ENCODE results near the gene ZNF521. TPM values are rescaled to one million over a fixed set of nuclear protein-coding genes. Genes with fewer than 3 reads are reported as not detected.

The ZNF521 gene
- total RNA-seq, 1 experiment from 2014 or later: not detected

DNA sequence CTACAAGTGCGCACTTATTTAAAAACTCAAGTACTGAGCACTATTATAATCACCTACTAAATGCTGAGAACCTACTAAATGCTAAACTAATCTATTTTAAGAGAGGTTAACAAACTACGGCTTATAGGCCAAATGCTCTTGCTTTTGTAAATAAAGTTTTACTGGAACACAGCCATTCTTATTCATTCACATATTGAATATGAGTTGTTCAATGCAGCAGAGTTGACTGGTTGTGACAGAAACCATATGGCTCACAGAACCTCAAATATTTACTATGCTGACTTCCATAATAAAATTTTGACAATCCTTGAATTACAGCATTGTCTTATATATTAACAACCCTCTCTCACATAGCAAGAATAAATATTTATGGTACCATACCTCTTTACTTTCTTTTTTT is 103.2 kb downstream of the ZNF521 start:
- no peak overlapping the region for H2AFZ ChIP-seq (ENCODE audit: low read length)
- H3K9me3 ChIP-seq (ENCODE audit: low read length): no peaks in the 10 kb centered on the region
- H4K20me1 ChIP-seq (ENCODE audit: insufficient read depth, low read depth, low read length): no peaks in the 10 kb centered on the region
- H3K9me2 ChIP-seq (replicated peaks; ENCODE audit: insufficient read depth, low read length): no peaks in the 10 kb centered on the region
- no peak overlapping the region for H3K4me2 ChIP-seq (ENCODE audit: low read depth, low read length, poor library complexity, severe bottlenecking)
- H3K9ac ChIP-seq (ENCODE audit: low read length): no peak overlapping the region
- no peaks in the 10 kb centered on the region for H3K27me3 ChIP-seq (ENCODE audit: low read length)
- H3K4me3 ChIP-seq (ENCODE audit: low read length): no peak overlapping the region
- no peak for DNase-seq
- H3K79me2 ChIP-seq (ENCODE audit: low read length): no peaks in the 10 kb centered on the region
- no peak overlapping the region for H3K27ac ChIP-seq (ENCODE audit: low read length)
- no peaks in the 10 kb centered on the region for H3K4me1 ChIP-seq (ENCODE audit: low read length)
- no peaks in the 10 kb centered on the region for H3K36me3 ChIP-seq (ENCODE audit: insufficient read depth, low read length)

DNA sequence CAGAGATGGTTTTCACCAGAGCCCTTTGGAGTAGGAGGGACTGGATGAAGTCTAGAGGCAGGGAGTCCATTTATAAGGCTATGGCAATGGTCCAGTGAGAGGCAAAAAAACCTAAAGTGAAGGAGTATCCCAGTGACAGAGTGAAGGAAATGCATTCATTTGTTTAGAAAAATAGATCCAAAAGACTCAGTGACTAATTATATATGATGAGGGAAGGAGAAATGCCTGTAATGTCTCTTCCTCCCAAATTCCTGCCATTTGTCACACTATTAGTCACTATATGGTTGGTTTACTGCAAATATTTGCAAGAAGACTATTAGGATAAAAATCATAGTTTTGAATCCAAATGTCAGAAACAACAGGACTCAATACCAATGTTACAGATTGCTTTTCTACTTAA is 104.2 kb downstream of the ZNF521 start:
- Histone ChIP-seq H3K79me2 (ENCODE audit: low read length) (no peaks in the 10 kb centered on the region), H3K27me3 (ENCODE audit: low read length) (no peaks in the 10 kb centered on the region), H3K4me3 (ENCODE audit: low read length) (no peak overlapping the region), H3K27ac (ENCODE audit: low read length) (no peak overlapping the region), H2AFZ (ENCODE audit: low read length) (no peak overlapping the region), H4K20me1 (ENCODE audit: insufficient read depth, low read depth, low read length) (no peaks in the 10 kb centered on the region), H3K9me3 (ENCODE audit: low read length) (no peaks in the 10 kb centered on the region), H3K36me3 (ENCODE audit: insufficient read depth, low read length) (no peaks in the 10 kb centered on the region), H3K9ac (ENCODE audit: low read length) (no peak overlapping the region), H3K4me1 (ENCODE audit: low read length) (no peaks in the 10 kb centered on the region), H3K4me2 (ENCODE audit: low read depth, low read length, poor library complexity, severe bottlenecking) (no peak overlapping the region), H3K9me2 (replicated peaks; ENCODE audit: insufficient read depth, low read length) (no peaks in the 10 kb centered on the region)
- no peak for DNase-seq

DNA sequence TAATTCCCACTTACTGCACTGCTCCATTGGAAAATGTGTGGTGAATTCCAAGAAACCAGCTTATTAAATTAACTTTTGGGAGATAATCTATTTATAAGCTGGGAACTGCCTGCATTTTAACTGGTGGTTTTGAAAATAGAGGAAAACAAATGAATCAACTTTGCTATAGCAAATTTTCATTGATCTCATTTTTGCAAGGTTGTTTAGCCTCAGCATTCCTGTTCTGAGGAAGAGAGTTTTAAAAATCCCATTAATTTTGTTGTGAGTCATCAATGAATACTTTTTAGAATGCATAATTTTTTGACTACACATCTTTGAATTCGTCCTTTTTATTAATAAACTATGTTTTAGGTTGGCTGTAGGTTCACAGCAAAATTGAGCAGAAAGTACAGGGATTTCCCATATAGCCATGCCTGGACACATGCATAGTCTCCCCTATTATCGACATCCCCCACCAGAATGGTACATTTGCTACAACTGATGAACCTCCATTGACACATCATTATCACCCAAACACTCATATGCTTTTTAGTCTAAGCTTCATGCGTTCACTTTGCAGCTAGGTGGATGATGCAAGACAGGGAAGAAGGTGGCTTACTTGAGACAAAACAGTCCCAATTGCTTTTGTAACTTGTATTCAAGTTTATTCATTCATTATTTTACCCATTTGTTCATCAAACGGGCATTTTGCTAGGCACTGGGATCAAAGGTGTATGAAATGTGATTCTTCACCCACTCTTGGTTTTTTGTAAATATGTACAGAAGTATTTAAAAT is 106.9 kb downstream of the ZNF521 start:
- DNase-seq: no peak
- no peak overlapping the region for H3K9ac ChIP-seq (ENCODE audit: low read length)
- no peak overlapping the region for H3K4me2 ChIP-seq (ENCODE audit: low read depth, low read length, poor library complexity, severe bottlenecking)
- H3K27me3 ChIP-seq (ENCODE audit: low read length): no peaks in the 10 kb centered on the region
- H3K4me1 ChIP-seq (ENCODE audit: low read length): no peaks in the 10 kb centered on the region
- H3K27ac ChIP-seq (ENCODE audit: low read length): no peak overlapping the region
- H3K9me3 ChIP-seq (ENCODE audit: low read length): no peaks in the 10 kb centered on the region
- no peak overlapping the region for H2AFZ ChIP-seq (ENCODE audit: low read length)
- H3K79me2 ChIP-seq (ENCODE audit: low read length): no peaks in the 10 kb centered on the region
- H3K4me3 ChIP-seq (ENCODE audit: low read length): no peak overlapping the region
- no peaks in the 10 kb centered on the region for H3K36me3 ChIP-seq (ENCODE audit: insufficient read depth, low read length)
- H3K9me2 ChIP-seq (replicated peaks; ENCODE audit: insufficient read depth, low read length): no peaks in the 10 kb centered on the region
- H4K20me1 ChIP-seq (ENCODE audit: insufficient read depth, low read depth, low read length): no peaks in the 10 kb centered on the region

DNA sequence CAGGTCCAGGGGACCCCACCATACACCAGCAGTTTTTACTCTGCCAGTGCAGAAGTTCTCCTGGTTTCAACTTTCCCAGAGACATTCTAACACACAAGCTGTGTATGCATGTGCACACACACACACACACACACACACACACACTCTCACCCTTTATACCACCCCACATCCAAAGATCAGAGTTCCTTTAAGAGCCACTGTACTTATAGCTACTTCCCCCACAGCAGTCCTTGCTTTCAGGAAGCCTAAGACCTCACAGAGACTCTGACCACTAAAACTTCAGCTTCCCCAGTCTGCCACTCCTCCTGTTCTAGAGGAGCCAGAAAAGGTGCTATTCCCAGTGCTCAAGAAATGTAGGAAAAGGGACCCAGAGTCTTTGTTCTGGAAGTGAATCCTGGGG is 107.8 kb downstream of the ZNF521 start:
- Histone ChIP-seq H2AFZ (ENCODE audit: low read length) (no peak overlapping the region), H3K9me2 (replicated peaks; ENCODE audit: insufficient read depth, low read length) (no peaks in the 10 kb centered on the region), H3K79me2 (ENCODE audit: low read length) (no peaks in the 10 kb centered on the region), H3K9ac (ENCODE audit: low read length) (no peak overlapping the region), H3K4me2 (ENCODE audit: low read depth, low read length, poor library complexity, severe bottlenecking) (no peak overlapping the region), H3K9me3 (ENCODE audit: low read length) (no peaks in the 10 kb centered on the region), H4K20me1 (ENCODE audit: insufficient read depth, low read depth, low read length) (no peaks in the 10 kb centered on the region), H3K27ac (ENCODE audit: low read length) (no peak overlapping the region), H3K27me3 (ENCODE audit: low read length) (no peaks in the 10 kb centered on the region), H3K36me3 (ENCODE audit: insufficient read depth, low read length) (no peaks in the 10 kb centered on the region), H3K4me3 (ENCODE audit: low read length) (no peak overlapping the region), H3K4me1 (ENCODE audit: low read length) (no peaks in the 10 kb centered on the region)
- no peak for DNase-seq

DNA sequence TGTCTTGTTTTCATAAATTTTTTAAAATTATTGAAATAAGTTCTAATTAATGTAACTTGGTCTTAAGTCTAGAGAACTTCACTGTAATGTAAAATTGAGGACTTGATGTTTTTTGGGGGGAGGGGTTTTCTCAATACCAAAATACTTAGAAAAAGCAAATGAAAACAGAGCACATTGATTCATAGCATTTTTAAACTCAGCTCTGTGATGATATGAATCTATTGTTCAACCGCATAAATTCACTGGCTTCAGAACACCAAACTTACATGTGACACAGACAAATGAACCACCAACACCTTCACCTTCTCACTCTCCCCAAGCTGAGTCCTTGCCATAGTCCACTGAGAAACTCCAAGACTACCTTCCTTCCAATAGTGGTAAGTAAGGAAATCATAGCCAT is 108.2 kb downstream of the ZNF521 start:
- H2AFZ ChIP-seq (ENCODE audit: low read length): no peak overlapping the region
- H4K20me1 ChIP-seq (ENCODE audit: insufficient read depth, low read depth, low read length): no peaks in the 10 kb centered on the region
- no peak overlapping the region for H3K4me3 ChIP-seq (ENCODE audit: low read length)
- no peak overlapping the region for H3K9ac ChIP-seq (ENCODE audit: low read length)
- no peaks in the 10 kb centered on the region for H3K9me2 ChIP-seq (replicated peaks; ENCODE audit: insufficient read depth, low read length)
- no peak for DNase-seq
- H3K4me2 ChIP-seq (ENCODE audit: low read depth, low read length, poor library complexity, severe bottlenecking): no peak overlapping the region
- H3K4me1 ChIP-seq (ENCODE audit: low read length): no peaks in the 10 kb centered on the region
- H3K9me3 ChIP-seq (ENCODE audit: low read length): no peaks in the 10 kb centered on the region
- H3K79me2 ChIP-seq (ENCODE audit: low read length): no peaks in the 10 kb centered on the region
- H3K36me3 ChIP-seq (ENCODE audit: insufficient read depth, low read length): no peaks in the 10 kb centered on the region
- H3K27ac ChIP-seq (ENCODE audit: low read length): no peak overlapping the region
- no peaks in the 10 kb centered on the region for H3K27me3 ChIP-seq (ENCODE audit: low read length)

DNA sequence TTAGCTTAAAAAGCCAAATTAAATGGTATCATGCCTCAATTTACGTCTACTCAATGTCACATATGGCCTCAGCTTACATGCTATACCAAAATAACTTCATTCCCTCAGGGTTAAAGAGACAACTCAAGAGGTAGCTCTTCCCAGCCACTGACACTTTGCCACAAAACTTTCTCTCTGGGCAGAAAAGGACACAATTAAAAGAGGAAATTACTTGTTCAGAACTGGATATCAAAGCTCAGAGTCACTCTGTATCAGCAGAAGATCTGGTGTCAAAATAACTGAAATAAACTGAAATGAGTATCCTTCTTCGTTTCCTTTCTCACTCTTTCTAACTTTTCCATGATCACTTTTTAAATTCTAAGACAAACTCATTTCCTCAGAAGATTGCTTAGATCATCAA is 108.7 kb downstream of the ZNF521 start:
- no peaks in the 10 kb centered on the region for H3K79me2 ChIP-seq (ENCODE audit: low read length)
- no peaks in the 10 kb centered on the region for H3K9me2 ChIP-seq (replicated peaks; ENCODE audit: insufficient read depth, low read length)
- H3K36me3 ChIP-seq (ENCODE audit: insufficient read depth, low read length): no peaks in the 10 kb centered on the region
- H3K4me1 ChIP-seq (ENCODE audit: low read length): no peaks in the 10 kb centered on the region
- no peak overlapping the region for H3K4me2 ChIP-seq (ENCODE audit: low read depth, low read length, poor library complexity, severe bottlenecking)
- H3K4me3 ChIP-seq (ENCODE audit: low read length): no peak overlapping the region
- H3K9ac ChIP-seq (ENCODE audit: low read length): no peak overlapping the region
- DNase-seq: no peak
- H3K27ac ChIP-seq (ENCODE audit: low read length): no peak overlapping the region
- no peak overlapping the region for H2AFZ ChIP-seq (ENCODE audit: low read length)
- no peaks in the 10 kb centered on the region for H3K9me3 ChIP-seq (ENCODE audit: low read length)
- no peaks in the 10 kb centered on the region for H3K27me3 ChIP-seq (ENCODE audit: low read length)
- H4K20me1 ChIP-seq (ENCODE audit: insufficient read depth, low read depth, low read length): no peaks in the 10 kb centered on the region

DNA sequence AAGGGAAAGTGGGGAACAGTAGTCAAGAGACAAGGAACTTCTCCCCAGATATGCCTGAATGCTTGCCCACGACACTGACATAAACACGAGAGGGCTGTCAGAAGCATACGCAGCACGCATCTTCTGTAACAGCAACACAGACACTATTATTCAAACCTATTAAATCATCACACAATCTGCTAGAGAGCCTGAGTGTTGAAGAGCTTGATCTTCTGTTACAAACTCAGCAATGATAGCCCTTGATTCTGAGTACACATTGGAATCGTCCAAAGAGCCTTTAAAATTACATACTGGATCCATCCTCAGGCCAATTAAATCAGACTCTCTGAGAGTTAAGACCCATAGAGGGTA is 111.6 kb downstream of the ZNF521 start:
- Histone ChIP-seq H3K27ac (ENCODE audit: low read length) (no peak overlapping the region), H3K9ac (ENCODE audit: low read length) (no peak overlapping the region), H4K20me1 (ENCODE audit: insufficient read depth, low read depth, low read length) (no peaks in the 10 kb centered on the region), H3K4me3 (ENCODE audit: low read length) (no peak overlapping the region), H3K4me1 (ENCODE audit: low read length) (no peaks in the 10 kb centered on the region), H3K9me2 (replicated peaks; ENCODE audit: insufficient read depth, low read length) (no peaks in the 10 kb centered on the region), H3K4me2 (ENCODE audit: low read depth, low read length, poor library complexity, severe bottlenecking) (no peak overlapping the region), H2AFZ (ENCODE audit: low read length) (no peak overlapping the region), H3K36me3 (ENCODE audit: insufficient read depth, low read length) (no peaks in the 10 kb centered on the region), H3K27me3 (ENCODE audit: low read length) (no peaks in the 10 kb centered on the region), H3K9me3 (ENCODE audit: low read length) (no peaks in the 10 kb centered on the region), H3K79me2 (ENCODE audit: low read length) (no peaks in the 10 kb centered on the region)
- no peak for DNase-seq

DNA sequence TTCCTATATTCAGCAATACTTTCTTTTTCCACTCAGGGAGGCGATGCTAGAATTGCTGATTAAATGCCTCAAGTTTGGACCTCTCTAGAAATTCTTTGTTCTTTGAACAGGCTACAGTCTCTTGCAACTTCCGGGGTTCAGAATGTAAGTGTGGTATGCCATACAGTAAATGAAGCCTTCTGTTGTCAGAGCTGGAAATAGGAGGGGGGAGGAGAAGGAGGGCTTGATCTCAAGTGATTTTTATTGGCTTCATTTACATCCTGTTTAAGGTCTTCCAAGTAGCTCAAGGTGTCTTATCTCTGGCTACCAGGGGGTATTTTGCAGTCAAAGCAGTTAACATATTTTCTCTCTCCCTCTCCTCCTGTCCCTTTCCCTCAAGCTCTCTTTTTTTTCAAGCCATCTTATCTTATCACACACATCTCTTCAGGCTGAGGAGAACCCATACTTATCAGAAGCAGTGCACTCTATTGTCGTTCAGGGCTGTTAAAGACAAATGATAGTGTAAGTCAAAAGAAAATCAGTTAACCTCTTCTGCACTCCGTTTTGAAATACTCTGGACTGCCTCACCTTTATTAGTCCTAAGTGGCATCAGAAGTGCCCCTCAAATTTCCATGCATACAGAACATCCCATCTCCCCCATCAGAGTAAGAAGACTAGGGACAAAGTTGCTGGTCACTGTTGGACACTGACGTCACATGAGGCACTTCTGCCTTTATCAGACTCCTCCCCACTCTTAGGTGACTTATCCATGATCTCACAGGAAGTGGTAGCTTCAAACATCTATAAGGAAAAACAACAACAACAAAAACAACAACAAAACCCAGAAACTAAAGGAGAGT is 112.2 kb downstream of the ZNF521 start:
- H4K20me1 ChIP-seq (ENCODE audit: insufficient read depth, low read depth, low read length): no peaks in the 10 kb centered on the region

More for the DNA sequence above, 112.2 kb downstream of the ZNF521 start:
- no peak overlapping the region for H3K9ac ChIP-seq (ENCODE audit: low read length)
- H3K36me3 ChIP-seq (ENCODE audit: insufficient read depth, low read length): no peaks in the 10 kb centered on the region
- H2AFZ ChIP-seq (ENCODE audit: low read length): no peak overlapping the region
- DNase-seq: no peak
- no peak overlapping the region for H3K4me3 ChIP-seq (ENCODE audit: low read length)
- H3K9me2 ChIP-seq (replicated peaks; ENCODE audit: insufficient read depth, low read length): no peaks in the 10 kb centered on the region
- H3K27me3 ChIP-seq (ENCODE audit: low read length): no peaks in the 10 kb centered on the region
- no peak overlapping the region for H3K27ac ChIP-seq (ENCODE audit: low read length)
- no peaks in the 10 kb centered on the region for H3K9me3 ChIP-seq (ENCODE audit: low read length)
- no peak overlapping the region for H3K4me2 ChIP-seq (ENCODE audit: low read depth, low read length, poor library complexity, severe bottlenecking)
- no peaks in the 10 kb centered on the region for H3K79me2 ChIP-seq (ENCODE audit: low read length)
- H3K4me1 ChIP-seq (ENCODE audit: low read length): no peaks in the 10 kb centered on the region
